Activated naive CD4-positive, alpha-beta T cell treated with anti-CD3 and anti-CD28 coated beads for 36 hours (primary cell): ENCODE data around the gene SLC4A8. TPM values are rescaled to one million over a fixed set of nuclear protein-coding genes. Genes with fewer than 3 reads are reported as not detected.

Experiments
- CTCF ChIA-PET: fragments of 350-600 bp; sonication (Branson Sonifier 250); formaldehyde crosslinking; loops from one replicate; lab custom pipeline; 2021; ENCODE audit warnings: antibody characterized with exemption; lab: Charles Lee
- DNase-seq: peaks from one replicate; pipeline ENCODE4 v3.0.0-alpha.2; 2020
- H3K27ac Mint-ChIP-seq: one replicate; pipeline ENCODE4 v1.8.0; 2021; ENCODE audit warnings: mild to moderate bottlenecking, mixed read lengths
- H3K27me3 Mint-ChIP-seq: one replicate; pipeline ENCODE4 v1.8.0; 2021; ENCODE audit warnings: low read depth, mixed read lengths
- H3K36me3 Mint-ChIP-seq: one replicate; pipeline ENCODE4 v1.8.0; 2021; ENCODE audit warnings: low read depth, mixed read lengths
- H3K4me1 Mint-ChIP-seq: one replicate; pipeline ENCODE4 v1.8.0; 2021; ENCODE audit warnings: low read depth, mixed read lengths
- H3K4me3 Mint-ChIP-seq: one replicate; pipeline ENCODE4 v1.8.0; 2021; ENCODE audit warnings: mild to moderate bottlenecking, moderate library complexity, mixed read lengths
- H3K9me3 Mint-ChIP-seq: one replicate; pipeline ENCODE4 v1.8.0; 2021; ENCODE audit warnings: mixed read lengths
- intact Hi-C: fragments of 100-400 bp; cut with micrococcal nuclease; formaldehyde crosslinking; loops from one replicate; pipeline ENCODE4 v1.15.1; 2023
- total RNA-seq, 2 experiments: library from RNA; stranded (reverse); gene quantifications; one replicate each; pipeline ENCODE4 v1.2.3, GENCODE V29; 2021

The SLC4A8 gene
- total RNA-seq, 2 experiments from 2014 or later = 0.89 to 1.8 TPM

DNA sequence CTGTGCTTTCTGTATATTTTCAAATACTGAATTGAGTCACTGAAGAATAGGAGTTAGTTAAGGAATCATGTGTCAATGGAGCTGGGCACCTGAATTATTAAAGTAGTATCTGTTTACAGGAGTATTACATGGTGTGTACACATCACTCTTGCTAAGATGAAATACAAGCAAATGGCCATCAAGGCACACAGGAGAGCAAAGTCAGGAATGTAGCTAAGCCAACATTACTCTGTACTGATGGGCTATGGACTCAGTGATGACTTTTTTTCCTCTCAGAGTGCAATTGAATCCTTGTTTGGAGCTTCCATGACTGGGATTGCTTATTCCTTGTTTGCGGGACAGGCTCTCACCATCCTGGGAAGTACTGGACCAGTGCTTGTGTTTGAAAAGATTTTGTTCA lies 45.5 kb downstream of the SLC4A8 start:
- intact Hi-C loops = no loop called here
- CTCF ChIA-PET = interaction anchor here (0.6 to 1.1 kb wide), 4 partner anchors 15 to 347 kb away, joined by 3 to 4 read pairs (median 3); no protein-coding TSS in a partner anchor

GRCh38 chr12:51471111-51471864 lies 46.7 kb downstream of the SLC4A8 start:
- Mint-ChIP-seq H3K4me3 (no peak overlapping the region), H3K36me3 (no peaks in the 10 kb centered on the region), H3K9me3 (no peaks in the 10 kb centered on the region), H3K4me1 (peaks cover 8% of the 10 kb centered on the region), H3K27me3 (no peaks in the 10 kb centered on the region), H3K27ac (no peak overlapping the region)
- CTCF ChIA-PET = interaction anchor here (0.6 to 0.9 kb wide), 3 partner anchors 14 to 1401 kb away, joined by 3 to 6 read pairs (median 3); no protein-coding TSS in a partner anchor
- no peak for DNase-seq
- intact Hi-C loops = no loop called here

More for the DNA sequence above, 45.5 kb downstream of the SLC4A8 start:
- Mint-ChIP-seq H3K36me3 (no peaks in the 10 kb centered on the region), H3K27ac (no peak overlapping the region), H3K9me3 (no peaks in the 10 kb centered on the region), H3K4me3 (no peak overlapping the region), H3K27me3 (no peaks in the 10 kb centered on the region), H3K4me1 (peaks cover 8% of the 10 kb centered on the region)
- DNase-seq = no peak

GRCh38 chr12:51472984-51473383 lies 48.4 kb downstream of the SLC4A8 start:
- Mint-ChIP-seq H3K9me3 (no peaks in the 10 kb centered on the region), H3K4me3 (no peak overlapping the region), H3K27ac (no peak overlapping the region), H3K36me3 (no peaks in the 10 kb centered on the region), H3K27me3 (no peaks in the 10 kb centered on the region), H3K4me1 (peaks cover 8% of the 10 kb centered on the region)
- no peak for DNase-seq
- intact Hi-C loops = no loop called here
- CTCF ChIA-PET = no interaction called here

GRCh38 chr12:51473947-51474346 lies 49.3 kb downstream of the SLC4A8 start:
- H3K27ac Mint-ChIP-seq = no peak overlapping the region
- CTCF ChIA-PET = interaction anchor here (0.6 kb wide), 1 partner anchor 22 kb away, joined by 3 read pairs; no protein-coding TSS in a partner anchor
- DNase-seq = no peak
- no peaks in the 10 kb centered on the region for H3K27me3 Mint-ChIP-seq
- peaks cover 8% of the 10 kb centered on the region for H3K4me1 Mint-ChIP-seq
- H3K36me3 Mint-ChIP-seq = no peaks in the 10 kb centered on the region
- intact Hi-C loops = no loop called here
- H3K9me3 Mint-ChIP-seq = no peaks in the 10 kb centered on the region
- no peak overlapping the region for H3K4me3 Mint-ChIP-seq

DNA sequence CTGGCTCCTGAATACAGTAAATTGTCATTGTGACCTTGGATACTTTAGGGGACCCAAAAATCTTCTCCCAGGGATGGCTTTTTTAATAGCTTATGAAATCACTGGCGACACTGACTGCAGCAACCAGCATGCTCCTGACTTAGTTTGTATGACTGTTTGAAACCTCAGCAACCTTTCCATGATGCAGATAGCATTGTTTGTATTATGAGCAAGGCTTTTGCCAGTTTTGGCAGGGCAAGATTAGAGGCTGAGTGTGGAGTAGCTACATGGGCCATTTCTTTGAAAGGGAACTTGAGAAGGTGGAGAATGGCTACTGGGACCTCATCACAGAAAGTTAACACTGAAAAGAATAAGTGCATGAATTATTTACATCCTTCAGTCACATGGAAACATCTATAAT lies 50.9 kb downstream of the SLC4A8 start:
- H3K27me3 Mint-ChIP-seq = no peaks in the 10 kb centered on the region

GRCh38 chr12:51480978-51481377 lies 56.3 kb downstream of the SLC4A8 start:
- H3K4me1 Mint-ChIP-seq = peaks cover 40% of the 10 kb centered on the region
- peak overlapping the region; percentile 22 for H3K27ac Mint-ChIP-seq
- no peaks in the 10 kb centered on the region for H3K36me3 Mint-ChIP-seq
- H3K9me3 Mint-ChIP-seq = no peaks in the 10 kb centered on the region
- intact Hi-C loops = loop anchor here (5.0 kb wide), 1 partner anchor 111 kb away; the partner anchor contains the start of gene SCN8A
- no peak for DNase-seq
- H3K4me3 Mint-ChIP-seq = no peak overlapping the region
- no peaks in the 10 kb centered on the region for H3K27me3 Mint-ChIP-seq
- CTCF ChIA-PET = interaction anchor here (0.6 to 1.6 kb wide), 6 partner anchors 28 to 62 kb away, joined by 3 to 5 read pairs (median 4); no protein-coding TSS in a partner anchor

More for the DNA sequence above, 50.9 kb downstream of the SLC4A8 start:
- Mint-ChIP-seq H3K4me3 (no peak overlapping the region), H3K9me3 (no peaks in the 10 kb centered on the region), H3K36me3 (no peaks in the 10 kb centered on the region), H3K4me1 (peaks cover 12% of the 10 kb centered on the region), H3K27ac (no peak overlapping the region)
- CTCF ChIA-PET = interaction anchor here (1.7 kb wide), 1 partner anchor 19 kb away, joined by 3 read pairs; no protein-coding TSS in a partner anchor
- no peak for DNase-seq
- intact Hi-C loops = no loop called here

DNA sequence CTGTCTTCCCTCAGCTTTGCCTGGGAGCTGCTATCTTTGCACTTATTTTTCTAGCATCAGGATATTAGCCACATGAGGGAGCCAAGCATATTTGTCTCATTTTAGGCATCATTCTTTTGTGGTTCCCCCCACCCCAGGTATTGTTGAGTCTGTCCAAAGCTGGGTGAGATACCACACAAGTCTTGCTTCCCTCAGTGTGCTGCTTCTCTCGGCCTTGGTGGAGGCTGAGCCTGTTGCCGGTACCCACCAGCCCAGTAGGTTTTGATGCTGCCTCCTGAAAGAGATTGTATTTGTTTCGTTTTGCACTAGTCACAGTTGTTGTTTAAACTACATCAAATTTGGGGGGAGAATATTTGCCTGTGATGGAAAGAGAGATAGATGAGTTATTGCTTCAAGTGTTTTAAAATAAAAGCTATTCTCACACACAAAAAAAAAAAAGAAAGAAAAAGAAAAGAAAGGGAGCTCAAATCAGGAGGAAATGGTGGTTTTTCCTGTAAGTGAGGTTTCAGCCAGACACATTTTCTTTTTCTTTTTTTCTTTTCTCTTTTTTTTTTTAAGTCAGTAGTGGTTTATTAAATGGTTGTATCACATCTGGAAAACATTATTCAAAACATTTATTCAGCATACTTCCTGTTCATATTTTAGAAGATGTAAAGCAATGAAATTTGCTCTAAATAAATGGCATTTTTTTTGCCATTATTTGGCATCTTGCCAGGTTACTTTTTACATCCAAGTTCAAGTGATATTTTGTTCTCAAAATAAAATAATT lies 58.5 kb downstream of the SLC4A8 start:
- intact Hi-C loops = loop anchor here (1.0 to 5.0 kb wide), 3 partner anchors 58 to 115 kb away; partner anchors contain the start of genes SCN8A and SLC4A8
- DNase-seq = peak; percentile 50
- CTCF ChIA-PET = interaction anchor here (0.6 to 2.1 kb wide), 3 partner anchors 20 to 59 kb away, joined by 3 to 6 read pairs (median 4); no protein-coding TSS in a partner anchor
- peak overlapping the region; percentile 62 for H3K4me3 Mint-ChIP-seq
- H3K4me1 Mint-ChIP-seq = peaks cover 40% of the 10 kb centered on the region
- peak overlapping the region; percentile 88 for H3K27ac Mint-ChIP-seq
- no peaks in the 10 kb centered on the region for H3K9me3 Mint-ChIP-seq
- H3K36me3 Mint-ChIP-seq = no peaks in the 10 kb centered on the region
- no peaks in the 10 kb centered on the region for H3K27me3 Mint-ChIP-seq

DNA sequence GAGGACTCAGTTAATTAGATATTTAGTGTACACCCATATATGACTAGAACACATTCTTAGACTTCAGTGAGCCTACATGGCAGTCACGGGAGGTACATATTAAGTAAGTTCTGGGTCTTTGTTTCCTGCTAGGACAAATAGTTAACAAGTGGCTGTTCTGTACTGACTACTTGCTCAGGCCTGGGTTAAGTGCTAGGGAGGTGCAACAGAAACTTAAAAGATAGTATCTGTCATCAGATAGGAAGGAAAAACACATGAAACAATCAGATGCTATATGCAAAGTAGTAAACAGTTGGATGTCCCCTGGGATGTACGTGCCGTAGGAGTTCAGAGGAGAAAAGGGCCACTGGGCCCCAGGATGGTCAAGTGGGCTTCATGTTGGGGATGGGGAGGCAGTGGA lies 59.5 kb downstream of the SLC4A8 start:
- intact Hi-C loops = loop anchor here (5.0 kb wide), 1 partner anchor 108 kb away; the partner anchor contains the start of gene SCN8A
- no peaks in the 10 kb centered on the region for H3K9me3 Mint-ChIP-seq
- CTCF ChIA-PET = interaction anchor here (2.1 kb wide), 1 partner anchor 38 kb away, joined by 6 read pairs; no protein-coding TSS in a partner anchor

GRCh38 chr12:51488281-51488680 lies 63.6 kb downstream of the SLC4A8 start:
- H3K36me3 Mint-ChIP-seq = no peaks in the 10 kb centered on the region
- H3K27me3 Mint-ChIP-seq = no peaks in the 10 kb centered on the region
- no peaks in the 10 kb centered on the region for H3K9me3 Mint-ChIP-seq
- no peak overlapping the region for H3K27ac Mint-ChIP-seq
- intact Hi-C loops = no loop called here
- peaks cover 15% of the 10 kb centered on the region for H3K4me1 Mint-ChIP-seq
- no peak overlapping the region for H3K4me3 Mint-ChIP-seq
- CTCF ChIA-PET = interaction anchor here (1.2 kb wide), 1 partner anchor 60 kb away, joined by 3 read pairs; no protein-coding TSS in a partner anchor
- DNase-seq = no peak

More for the DNA sequence above, 59.5 kb downstream of the SLC4A8 start:
- no peaks in the 10 kb centered on the region for H3K27me3 Mint-ChIP-seq
- DNase-seq = peak; percentile 6
- peaks cover 40% of the 10 kb centered on the region for H3K4me1 Mint-ChIP-seq
- no peak overlapping the region for H3K4me3 Mint-ChIP-seq
- H3K36me3 Mint-ChIP-seq = no peaks in the 10 kb centered on the region
- H3K27ac Mint-ChIP-seq = peak overlapping the region; percentile 15

DNA sequence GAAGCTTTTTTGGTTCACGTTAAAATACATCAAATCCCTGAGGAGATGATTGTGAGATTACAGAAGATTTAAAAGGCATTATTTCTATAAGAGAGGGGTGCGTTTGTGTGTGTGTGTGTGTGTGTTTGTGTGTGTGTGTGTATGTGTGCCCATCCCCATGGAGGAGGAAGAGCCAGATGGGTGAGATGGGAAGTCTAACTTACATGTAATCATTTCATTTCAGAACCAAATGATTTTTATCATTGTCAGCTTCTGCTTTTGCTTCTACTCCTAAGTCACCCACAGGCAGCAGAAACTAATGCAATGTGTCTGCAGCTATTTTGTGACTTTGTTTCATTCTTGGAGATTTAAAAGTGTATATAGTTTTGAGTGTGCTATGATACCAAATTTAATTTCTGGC lies 68.7 kb downstream of the SLC4A8 start:
- Mint-ChIP-seq H3K27me3 (no peaks in the 10 kb centered on the region), H3K4me3 (no peak overlapping the region), H3K27ac (no peak overlapping the region), H3K4me1 (no peaks in the 10 kb centered on the region), H3K36me3 (no peaks in the 10 kb centered on the region), H3K9me3 (no peaks in the 10 kb centered on the region)
- DNase-seq = no peak
- CTCF ChIA-PET = no interaction called here
- intact Hi-C loops = no loop called here

GRCh38 chr12:51496895-51497294 lies 72.3 kb downstream of the SLC4A8 start:
- Mint-ChIP-seq H3K27me3 (no peaks in the 10 kb centered on the region), H3K4me3 (no peak overlapping the region), H3K4me1 (no peaks in the 10 kb centered on the region), H3K36me3 (no peaks in the 10 kb centered on the region), H3K9me3 (no peaks in the 10 kb centered on the region), H3K27ac (no peak overlapping the region)
- CTCF ChIA-PET = no interaction called here
- intact Hi-C loops = no loop called here
- DNase-seq = no peak

DNA sequence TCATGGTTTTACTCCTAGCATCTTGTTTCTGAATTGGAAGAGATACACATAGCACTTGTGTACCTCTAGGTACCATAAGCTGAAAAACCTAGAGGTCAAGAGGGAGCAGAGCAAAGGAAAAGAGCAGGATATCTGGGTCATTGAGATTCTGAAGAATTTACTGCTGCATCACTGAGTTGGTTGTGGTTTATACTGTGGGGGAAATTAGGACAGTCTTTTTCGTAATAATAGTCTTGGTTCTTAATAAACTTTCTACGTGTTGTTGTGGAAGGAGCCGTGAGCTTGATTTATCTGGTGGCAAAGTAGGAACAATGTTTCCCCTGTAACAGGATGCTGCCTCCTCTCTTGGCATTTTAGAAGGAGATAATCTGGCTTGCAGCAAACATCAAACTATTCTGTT lies 80.2 kb downstream of the SLC4A8 start:
- Mint-ChIP-seq H3K4me3 (no peak overlapping the region), H3K4me1 (no peaks in the 10 kb centered on the region), H3K27me3 (no peaks in the 10 kb centered on the region), H3K36me3 (no peaks in the 10 kb centered on the region), H3K9me3 (no peaks in the 10 kb centered on the region), H3K27ac (no peak overlapping the region)
- intact Hi-C loops = no loop called here
- DNase-seq = no peak
- CTCF ChIA-PET = no interaction called here
